Epidermal melanocyte (primary cell): ENCODE data around the gene COPS3.

Source experiments
- DNase-seq: peaks from one replicate; pipeline ENCODE4 v3.0.0; 2011; ENCODE audit warnings: low spot score; ENCODE audit not compliant: insufficient read length

Gene COPS3

GRCh38 chr17:17246879-17247278 lies 34.2 kb downstream of the COPS3 start:
- no peak for DNase-seq

DNA sequence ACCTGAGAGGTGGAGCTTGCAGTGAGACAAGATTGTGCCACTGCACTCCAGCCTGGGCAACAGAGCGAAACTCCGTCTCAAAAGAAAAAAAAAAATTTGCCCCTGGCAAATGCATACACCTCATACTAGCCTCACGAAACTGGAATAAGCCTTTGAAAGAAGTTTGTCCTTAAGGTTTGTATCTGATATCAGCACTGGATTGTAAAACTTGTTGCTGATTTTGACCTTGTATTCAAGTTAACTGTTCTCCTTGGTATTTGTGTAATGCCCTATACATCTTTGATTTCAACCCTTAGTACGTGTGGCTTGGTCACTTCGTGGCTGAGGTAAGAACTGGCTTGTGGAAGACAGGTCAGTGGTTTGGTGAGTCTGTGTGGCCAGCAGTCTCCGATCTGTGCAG lies 37.9 kb downstream of the COPS3 start:
- DNase-seq, result no peak

GRCh38 chr17:17242246-17242645 lies 38.8 kb downstream of the COPS3 start:
- no peak for DNase-seq

DNA sequence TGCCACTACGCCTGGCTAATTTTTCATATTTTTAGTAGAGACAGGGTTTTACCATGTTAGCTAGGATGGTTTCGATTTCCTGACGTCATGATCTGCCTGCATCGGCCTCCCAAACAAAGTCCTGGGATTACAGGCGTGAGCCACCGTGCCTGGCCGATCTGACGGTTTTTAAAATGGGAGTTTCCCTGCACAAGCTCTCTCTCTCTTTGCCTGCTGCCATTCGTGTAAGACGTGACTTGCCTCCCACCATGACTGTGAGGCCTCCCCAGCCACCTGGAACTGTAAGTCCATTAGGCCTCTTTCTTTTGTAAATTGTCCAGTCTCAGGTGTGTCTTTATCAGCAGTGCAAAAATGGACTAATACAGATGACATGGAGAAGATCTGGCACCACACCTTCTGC lies 39.4 kb downstream of the COPS3 start:
- no peak for DNase-seq

DNA sequence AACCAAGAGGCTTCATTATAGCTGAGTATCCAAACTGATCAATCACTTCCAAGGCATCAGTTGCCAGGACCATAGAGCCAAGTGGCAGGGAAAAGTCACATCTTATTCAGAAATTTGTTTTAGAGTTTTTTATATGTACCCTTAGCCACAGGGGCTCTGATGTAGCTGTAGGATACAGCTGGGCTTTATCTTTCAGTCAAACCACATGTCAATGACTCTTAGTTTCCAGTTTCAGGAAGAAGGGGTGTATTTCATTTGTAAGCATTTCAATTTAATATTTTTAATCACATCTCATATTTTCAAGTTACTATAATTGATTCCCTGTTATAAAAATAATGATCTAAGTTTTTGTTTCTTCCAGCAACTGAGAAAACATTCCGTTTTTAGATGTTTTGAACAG lies 41.2 kb downstream of the COPS3 start:
- DNase-seq, result no peak

DNA sequence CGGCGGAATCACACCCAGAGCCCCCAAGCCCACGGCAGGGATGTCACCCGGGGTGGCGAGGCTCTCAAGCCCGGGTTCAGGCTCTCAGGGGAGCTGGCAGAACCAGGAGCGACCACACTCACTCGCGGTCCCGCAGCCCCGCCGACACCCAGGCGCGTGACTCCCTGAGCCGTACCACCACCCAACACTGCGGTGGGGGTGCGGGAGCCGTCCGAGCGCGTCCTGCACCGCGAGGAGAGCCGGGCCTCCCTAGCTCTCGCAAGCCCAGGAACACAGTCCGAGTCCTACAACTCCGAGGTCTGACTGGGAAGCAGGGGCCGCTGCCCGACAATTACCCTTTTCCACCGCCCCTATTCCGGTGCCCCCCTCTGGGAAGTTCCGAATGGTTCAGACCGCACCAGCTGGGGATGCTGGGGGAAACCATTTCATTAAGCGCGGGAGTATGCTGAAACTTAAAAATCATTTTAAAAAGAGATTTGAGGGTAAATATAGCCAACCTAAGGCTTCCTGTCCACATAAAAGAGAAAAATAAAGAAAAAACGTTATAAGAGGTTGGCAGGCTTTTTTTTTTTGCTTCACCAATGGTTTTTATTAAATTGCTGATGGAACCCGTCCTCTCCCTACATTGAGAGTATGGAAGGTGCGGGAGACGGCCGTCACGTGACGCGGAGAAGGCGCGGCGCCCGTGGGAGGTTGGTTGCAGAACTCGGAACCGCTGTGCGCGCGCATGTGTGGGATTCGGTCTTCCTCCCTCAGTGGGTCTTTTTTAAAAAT lies 43.8 kb downstream of the COPS3 start, which contains the start of gene FLCN:
Gene FLCN, minus strand, starts transcription at position 143 of the 774 bp plus-strand sequence. CDS start 9,031 bp downstream, outside the sequence.
- DNase-seq, result peak; percentile 84

GRCh38 chr17:17236295-17237025 lies 44.6 kb downstream of the COPS3 start:
- no peak for DNase-seq

GRCh38 chr17:17235212-17236174 lies 45.6 kb downstream of the COPS3 start:
- no peak for DNase-seq

- DNase-seq, result no peak
Observed at GRCh38 chr17:17232303-17232621, 48.8 kb downstream of the COPS3 start.

GRCh38 chr17:17231621-17232302 lies 49.3 kb downstream of the COPS3 start:
- DNase-seq, result peak; percentile 7

DNA sequence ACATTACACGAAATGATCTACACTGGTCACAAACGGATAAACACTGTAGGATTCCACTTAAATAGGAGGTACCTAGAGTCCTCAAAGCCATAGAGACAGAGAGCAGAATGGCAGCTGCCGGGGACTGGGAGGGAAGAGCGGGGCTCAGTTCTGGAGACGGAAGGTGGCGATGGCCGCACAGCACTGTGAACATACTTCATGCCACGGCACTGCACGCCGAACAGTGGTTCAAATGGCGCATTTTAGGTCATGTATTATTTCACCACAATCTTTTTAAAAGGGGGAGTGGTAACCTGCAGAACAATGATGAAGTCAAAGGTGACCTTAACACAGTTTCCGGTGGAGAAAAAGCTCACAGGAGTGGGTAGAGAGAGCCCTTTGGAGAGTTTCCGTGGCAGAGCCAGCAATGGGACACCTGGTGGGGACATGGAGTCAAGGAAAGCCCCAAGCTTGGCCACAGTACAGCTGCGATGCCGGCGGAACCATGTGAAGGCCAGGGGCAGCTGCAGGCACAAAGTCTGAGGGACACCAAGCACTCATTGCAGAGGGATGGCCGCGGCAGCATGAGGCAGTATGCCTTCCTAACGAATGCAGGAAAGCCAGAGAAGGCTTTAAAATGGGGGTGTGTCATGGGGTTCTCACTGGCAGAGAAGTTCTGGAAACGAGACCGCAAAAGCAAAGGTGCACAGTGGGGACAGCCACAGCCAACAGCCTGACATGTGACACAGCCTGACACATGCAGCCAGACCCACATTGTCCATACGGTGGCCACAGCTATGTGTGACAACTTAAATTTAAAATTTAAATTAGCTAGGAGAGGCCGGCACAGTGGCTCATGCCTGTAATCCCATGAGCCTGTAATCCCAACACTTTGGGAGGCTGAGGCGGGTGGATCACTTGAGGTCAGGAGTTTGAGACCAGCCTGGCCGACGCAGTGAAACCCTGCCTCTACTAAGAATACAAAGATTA lies 51.3 kb downstream of the COPS3 start:
- DNase-seq, result no peak

GRCh38 chr17:17228521-17229279 lies 52.3 kb downstream of the COPS3 start:
- DNase-seq, result no peak

GRCh38 chr17:17227608-17228520 lies 53.2 kb downstream of the COPS3 start:
- DNase-seq, result no peak

GRCh38 chr17:17226451-17227265 lies 54.4 kb downstream of the COPS3 start:
- no peak for DNase-seq

DNA sequence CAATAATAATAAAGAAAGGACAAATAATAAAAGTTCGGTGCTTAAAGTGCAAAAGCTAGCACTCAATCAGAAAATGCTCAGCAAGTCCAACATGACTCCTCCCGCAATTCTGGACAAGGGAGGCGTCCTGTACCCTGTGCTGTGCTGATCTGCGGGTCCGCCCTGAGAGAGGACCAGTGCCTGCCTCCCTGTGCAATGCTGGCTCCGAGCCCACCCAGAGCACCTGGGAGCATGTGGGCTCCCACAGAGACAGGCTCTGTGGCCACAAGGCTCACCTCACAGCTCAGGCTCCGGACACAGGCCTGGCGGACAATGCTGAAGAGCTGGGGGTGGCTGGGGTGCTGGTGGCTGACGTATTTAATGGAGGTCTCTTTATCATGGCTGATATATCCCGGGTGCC lies 55.1 kb downstream of the COPS3 start:
- no peak for DNase-seq

DNA sequence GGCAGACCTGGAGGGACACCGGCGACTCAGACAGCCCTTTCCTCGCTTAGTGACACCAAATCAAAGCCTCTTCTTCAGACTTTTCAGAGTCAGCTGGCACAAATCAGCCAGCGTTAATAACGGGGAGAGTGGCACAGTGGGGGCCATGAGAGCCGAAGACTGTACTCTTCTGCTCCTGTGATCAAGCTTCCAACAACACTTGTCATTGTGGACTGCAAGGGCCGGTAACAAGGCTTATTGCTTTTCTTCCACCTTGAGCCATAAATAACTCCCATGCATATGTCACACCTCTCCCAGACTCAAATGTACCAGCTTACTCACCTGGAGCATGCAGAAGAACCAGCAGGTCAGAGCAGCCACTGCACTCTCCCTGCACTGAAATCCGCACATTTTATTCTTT lies 56.9 kb downstream of the COPS3 start:
- DNase-seq, result no peak

DNA sequence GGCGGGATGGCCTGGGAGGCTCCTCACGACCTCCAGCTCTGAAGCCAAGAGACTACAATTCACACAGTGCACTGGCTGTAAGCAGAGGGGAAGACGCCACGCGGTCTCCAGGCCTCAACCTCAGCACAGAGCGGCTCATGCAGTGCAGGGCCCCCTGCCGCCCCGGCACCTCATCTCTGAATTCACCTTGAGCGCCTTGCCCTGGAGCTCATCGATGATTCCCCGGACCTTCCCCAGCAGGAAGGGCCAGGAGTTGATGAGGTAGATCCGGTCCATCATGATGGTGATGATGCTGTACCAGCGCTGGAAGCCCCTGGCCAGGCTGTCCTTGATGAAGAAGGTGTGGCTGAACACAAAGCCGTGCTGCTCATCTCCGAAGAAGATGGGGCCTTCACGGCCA lies 57.3 kb downstream of the COPS3 start:
- DNase-seq, result no peak
